RCC 7860 (cell line): ENCODE measurements around the gene PROM2.
"Not testable (repeated sequence)": the region's sequence is repeated elsewhere in the genome, so short reads cannot be mapped to it uniquely, and the experiment has no call there.

Source experiments
- DNase-seq: peaks from one replicate; pipeline ENCODE4 v3.0.0-alpha.2; 2015; ENCODE audit warnings: low spot score
- FAIRE-seq: peaks from 2 replicates; lab custom pipeline; 2012; peaks lifted over from hg19 to GRCh38; lab: Jason Lieb, UNC

Gene PROM2

DNA sequence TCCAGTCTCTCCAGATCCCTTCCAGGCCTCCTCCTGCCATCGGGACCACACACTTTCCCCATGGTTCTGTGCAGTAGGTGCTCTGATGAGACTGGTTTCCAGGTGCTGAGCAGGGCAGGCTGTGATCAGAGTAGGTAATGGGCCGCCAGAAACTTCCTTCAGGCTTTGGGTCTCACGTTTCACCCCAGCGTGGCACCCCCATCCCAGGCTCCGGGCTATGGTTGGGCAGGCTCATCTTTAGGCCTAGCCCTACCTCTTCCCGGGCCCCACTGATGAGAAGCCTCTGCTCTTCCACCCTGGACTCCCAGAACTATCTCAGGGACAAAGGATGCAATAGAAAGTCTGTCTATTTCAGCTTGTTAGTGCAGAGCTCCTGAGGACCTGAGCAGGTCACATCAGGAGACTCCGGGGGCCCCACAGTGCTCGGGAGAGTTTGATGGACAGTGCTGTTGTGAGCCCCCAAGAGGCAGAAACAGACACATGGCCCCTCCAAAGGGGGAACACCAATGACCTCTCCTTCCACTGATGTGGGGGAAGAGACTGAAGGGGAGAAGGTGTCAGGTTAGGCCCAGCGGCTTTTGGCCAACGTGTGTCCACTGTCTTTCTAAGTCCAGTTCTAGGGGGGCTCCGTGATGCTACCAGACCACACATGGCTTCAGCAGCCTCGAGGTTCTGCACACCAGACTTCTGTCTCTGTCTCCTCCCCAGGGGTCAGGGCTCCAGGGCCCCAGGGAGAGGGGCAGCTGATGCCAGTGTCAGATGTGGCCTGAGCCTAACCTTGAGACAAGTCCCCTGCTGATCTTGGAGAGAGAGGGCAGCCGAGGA lies 5.8 kb upstream of the PROM2 start:
- FAIRE-seq (no peak), DNase-seq (no peak)

DNA sequence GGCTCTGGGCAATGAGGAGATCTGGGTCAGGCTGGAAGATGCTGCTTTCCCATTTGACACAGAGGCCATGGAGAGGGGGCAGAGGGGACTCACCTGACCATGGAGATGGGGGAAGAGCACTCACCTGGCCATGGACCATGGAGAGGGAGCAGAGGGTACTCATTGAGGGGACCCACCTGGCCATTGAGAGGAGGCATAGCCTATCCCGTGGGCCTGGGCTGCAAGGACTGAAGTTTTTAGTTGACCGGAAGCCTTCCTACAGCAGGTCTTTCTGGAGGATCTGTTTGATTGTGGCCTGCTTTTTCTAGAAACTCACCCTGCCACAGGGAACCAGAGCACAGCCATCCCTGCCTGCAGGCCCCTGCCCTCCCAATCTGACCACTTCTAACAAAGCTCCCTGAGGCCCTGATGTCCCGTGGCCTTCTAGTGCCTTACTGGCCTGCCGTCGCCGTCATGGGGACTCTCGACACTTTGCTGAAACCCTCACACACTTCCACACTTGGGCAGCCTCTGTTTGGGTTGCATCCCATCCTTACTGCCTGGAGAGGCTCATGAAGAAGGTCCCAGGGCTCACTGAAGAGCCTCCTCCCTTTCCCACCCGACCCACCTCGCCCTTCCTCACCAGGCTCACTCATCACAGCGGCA lies 5.1 kb upstream of the PROM2 start:
- DNase-seq, result no peak
- no peak for FAIRE-seq

- not testable (repeated sequence) for FAIRE-seq
These were observed 4.5 kb upstream of the PROM2 start for GRCh38 chr2:95269745-95270144.

GRCh38 chr2:95270541-95271081 lies 3.6 kb upstream of the PROM2 start:
- FAIRE-seq (no peak), DNase-seq (no peak)

More at GRCh38 chr2:95269745-95270144, 4.5 kb upstream of the PROM2 start:
- not testable (repeated sequence) for DNase-seq

GRCh38 chr2:95271381-95271971 lies 2.8 kb upstream of the PROM2 start:
- FAIRE-seq (no peak), DNase-seq (no peak)

DNA sequence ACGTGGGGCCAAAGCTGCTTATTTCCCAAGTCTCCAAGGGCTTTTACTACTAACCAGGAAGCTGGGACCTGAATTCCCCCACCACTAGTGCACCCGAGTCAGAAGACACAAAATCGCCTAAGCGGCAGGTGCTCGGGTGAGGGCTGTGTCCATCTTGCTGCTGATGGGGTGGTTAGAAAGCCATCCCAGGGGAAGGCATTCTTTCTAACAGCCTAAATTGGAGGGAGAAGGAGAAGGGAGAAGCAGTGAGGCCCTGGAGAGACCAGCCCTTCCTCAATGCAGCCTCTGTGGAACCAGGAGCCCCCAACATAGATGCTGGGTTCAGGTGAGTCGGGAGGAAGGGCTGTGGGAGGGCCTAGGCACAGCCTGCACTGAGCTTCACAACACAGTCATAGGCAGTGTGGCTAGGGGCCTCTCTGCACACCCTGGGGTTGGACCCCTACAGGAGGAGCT lies 1.9 kb upstream of the PROM2 start:
- DNase-seq, result no peak
- FAIRE-seq, result no peak

DNA sequence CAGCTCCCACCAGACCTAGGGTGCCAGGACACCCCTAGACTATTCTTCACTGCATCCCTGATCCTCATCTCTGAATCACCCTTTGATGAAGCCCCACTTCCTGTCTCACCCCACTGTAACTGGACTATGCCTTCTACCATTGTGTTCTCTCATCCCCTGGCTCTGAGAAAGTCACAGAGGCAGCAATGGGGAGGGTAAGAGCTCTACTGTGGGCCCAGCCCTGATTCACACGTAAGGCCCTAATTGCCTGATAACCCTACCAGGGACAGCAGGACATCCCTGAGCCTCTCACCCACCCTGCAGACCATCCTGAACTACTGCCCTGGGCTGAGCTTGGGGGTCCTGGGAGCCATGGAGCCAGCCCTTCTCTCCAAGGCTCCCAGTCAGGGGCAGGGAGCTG lies 1.5 kb upstream of the PROM2 start:
- FAIRE-seq, result no peak

GRCh38 chr2:95273566-95274290 lies 521 bp upstream of the PROM2 start:
- FAIRE-seq, result no peak
- no peak for DNase-seq

More for the DNA sequence above, 1.5 kb upstream of the PROM2 start:
- no peak for DNase-seq

DNA sequence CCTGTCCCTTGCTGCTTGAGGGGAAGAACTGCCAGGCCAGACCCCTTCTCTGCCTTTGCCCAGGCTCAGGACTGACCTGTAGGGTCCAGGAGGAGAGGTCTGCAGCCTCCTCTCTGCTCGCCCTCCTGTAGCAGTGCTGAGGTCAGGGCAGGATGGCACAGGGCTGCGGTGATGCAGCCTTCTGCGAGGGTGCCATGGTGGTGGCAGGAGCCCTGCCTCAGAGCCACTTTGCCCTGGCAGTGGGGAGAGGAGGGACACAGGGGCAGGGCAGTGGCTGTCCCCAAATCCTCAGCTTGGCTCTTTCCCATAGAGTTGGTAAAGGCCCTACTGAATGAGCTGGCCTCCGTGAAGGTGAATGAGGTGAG lies 884 bp downstream of the PROM2 start:
- DNase-seq, result no peak
- no peak for FAIRE-seq

- DNase-seq, result no peak
- no peak for FAIRE-seq
These were observed 1.5 kb downstream of the PROM2 start for GRCh38 chr2:95275601-95276243.

DNA sequence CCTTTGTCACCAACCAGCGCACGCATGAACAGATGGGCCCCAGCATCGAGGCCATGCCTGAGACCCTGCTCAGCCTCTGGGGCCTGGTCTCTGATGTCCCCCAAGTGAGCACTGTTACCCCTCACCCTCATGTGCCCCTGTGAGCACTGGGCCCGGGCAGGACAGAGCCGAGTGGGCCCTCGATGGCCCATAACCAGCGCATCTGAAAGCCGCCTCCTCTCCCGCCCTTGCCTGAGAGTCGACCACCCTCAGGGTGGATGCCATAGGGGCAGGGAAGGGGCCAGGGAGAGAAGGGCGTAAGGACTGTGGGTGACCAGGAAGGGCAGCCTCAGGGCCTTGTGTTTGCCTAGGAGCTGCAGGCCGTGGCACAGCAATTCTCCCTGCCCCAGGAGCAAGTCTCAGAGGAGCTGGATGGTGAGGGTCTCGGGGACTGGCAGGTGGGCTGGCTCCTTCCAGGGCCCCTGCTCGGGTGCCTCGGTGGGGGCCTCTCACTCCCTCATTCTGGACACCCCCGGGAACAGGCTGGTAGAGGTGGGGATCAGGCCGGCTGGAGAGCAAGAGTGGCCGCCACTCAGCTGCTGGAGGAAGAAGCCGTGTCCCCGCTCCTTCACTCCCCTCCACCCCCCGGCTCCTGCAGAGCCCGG lies 2.1 kb downstream of the PROM2 start:
- FAIRE-seq, result no peak
- no peak for DNase-seq

DNA sequence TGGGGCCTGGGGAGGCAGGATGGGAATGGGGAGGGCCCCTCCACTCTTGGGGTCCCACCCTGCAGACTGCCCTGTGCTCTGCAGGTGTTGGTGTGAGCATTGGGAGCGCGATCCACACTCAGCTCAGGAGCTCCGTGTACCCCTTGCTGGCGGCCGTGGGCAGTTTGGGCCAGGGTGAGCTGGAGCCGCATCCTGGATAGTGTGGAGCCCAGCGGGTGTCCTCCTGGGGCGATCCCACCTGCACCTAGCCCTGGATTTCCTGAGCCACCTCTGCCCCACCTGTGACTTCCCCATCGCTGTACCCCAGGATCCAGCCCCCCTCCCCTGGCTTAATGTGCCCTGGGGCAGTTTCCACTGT lies 2.6 kb downstream of the PROM2 start:
- FAIRE-seq, result no peak
- DNase-seq, result no peak

GRCh38 chr2:95277246-95277906 lies 3.1 kb downstream of the PROM2 start:
- DNase-seq, result no peak
- no peak for FAIRE-seq

GRCh38 chr2:95278051-95278471 lies 3.8 kb downstream of the PROM2 start:
- FAIRE-seq (peak; percentile 45), DNase-seq (peak; percentile 60)

GRCh38 chr2:95278637-95279225 lies 4.5 kb downstream of the PROM2 start:
- no peak for DNase-seq
- FAIRE-seq, result no peak

GRCh38 chr2:95279435-95280035 lies 5.3 kb downstream of the PROM2 start:
- DNase-seq, result no peak
- FAIRE-seq, result no peak

- DNase-seq (no peak), FAIRE-seq (no peak)
These were observed 6.8 kb downstream of the PROM2 start for GRCh38 chr2:95281071-95281470.

DNA sequence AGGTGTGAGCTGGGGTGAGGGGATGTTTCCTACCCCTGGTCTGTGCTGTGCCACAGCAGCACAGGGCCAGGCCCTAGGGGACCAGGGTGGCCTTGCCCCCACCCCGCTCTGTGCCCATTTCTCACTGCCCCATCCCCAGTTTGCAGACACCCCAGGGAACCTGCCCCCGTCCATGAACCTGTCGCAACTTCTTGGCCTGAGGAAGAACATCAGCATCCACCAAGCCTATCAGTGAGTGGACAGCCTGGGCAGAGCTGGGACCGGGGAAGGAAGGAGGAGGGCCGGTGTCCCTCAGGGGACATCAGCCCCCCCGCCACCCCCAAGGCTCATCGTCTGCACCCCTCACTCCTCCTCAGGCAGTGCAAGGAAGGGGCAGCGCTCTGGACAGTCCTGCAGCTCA lies 7.5 kb downstream of the PROM2 start:
- no peak for FAIRE-seq
- DNase-seq, result no peak

DNA sequence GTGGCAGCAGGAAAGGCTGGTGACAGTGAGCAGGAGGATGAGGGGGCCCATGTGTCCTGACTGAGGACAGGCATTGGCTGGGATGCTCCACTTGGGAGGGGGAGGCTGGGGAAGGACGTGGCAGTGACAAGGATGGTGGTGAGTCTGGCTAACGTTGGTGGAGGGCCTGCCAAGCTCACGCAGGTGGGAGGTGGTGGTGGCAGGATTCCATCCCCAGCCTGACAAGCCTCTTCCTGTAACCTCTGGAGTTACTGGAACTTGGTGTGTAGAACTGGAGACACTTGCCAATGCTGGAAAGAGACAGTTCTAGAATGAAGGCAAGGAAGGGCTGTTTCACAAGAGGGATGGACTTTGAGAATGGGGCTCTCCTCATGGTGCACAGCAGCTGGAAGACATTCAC lies 8.2 kb downstream of the PROM2 start:
- FAIRE-seq (no peak), DNase-seq (no peak)
